IMR-90 (cell line): ENCODE measurements around the gene TMEM179.

ENCODE experiments used
- CTCF ChIP-seq: conservative IDR thresholded peaks from 2 replicates; pipeline ENCODE4 v1.5.1; 2012; ENCODE audit warnings: mild to moderate bottlenecking, low read depth, low read length, improper control_type of control experiment
- MXI1 ChIP-seq: IDR thresholded peaks from 2 replicates; pipeline ENCODE4 v1.6.1; 2012; ENCODE audit warnings: low read depth, mild to moderate bottlenecking, low read length, moderate library complexity, borderline replicate concordance

GRCh38 chr14:104624939-104625338 lies 20.4 kb upstream of the TMEM179 start:
- TF ChIP-seq CTCF (no peak), MXI1 (no peak)
